ENCODE measurements around the gene TMEM245.
"Not testable (repeated sequence)": the region's sequence is repeated elsewhere in the genome, so short reads cannot be mapped to it uniquely, and the experiment has no call there.

DNA sequence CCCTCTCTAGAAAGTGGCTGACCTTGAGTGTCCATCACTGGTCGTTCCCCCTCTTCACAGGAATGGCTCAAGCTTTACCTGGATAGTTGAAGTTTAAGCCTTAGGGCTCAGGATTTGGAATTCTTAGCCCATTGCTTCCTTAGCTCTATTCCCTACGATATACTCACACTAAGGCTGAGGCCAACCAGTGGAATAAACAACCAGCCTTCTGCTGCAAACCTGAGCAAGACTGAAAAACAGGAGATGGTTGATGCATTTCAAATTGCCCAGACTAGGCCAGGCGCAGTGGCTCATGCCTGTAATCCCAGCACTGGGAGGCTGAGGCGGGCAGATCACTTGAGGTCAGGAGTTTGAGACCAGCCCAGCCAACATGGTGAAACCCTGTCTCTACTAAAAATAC is 6.9 kb upstream of the TMEM245 start:
- TF ChIP-seq, protein P1, sequence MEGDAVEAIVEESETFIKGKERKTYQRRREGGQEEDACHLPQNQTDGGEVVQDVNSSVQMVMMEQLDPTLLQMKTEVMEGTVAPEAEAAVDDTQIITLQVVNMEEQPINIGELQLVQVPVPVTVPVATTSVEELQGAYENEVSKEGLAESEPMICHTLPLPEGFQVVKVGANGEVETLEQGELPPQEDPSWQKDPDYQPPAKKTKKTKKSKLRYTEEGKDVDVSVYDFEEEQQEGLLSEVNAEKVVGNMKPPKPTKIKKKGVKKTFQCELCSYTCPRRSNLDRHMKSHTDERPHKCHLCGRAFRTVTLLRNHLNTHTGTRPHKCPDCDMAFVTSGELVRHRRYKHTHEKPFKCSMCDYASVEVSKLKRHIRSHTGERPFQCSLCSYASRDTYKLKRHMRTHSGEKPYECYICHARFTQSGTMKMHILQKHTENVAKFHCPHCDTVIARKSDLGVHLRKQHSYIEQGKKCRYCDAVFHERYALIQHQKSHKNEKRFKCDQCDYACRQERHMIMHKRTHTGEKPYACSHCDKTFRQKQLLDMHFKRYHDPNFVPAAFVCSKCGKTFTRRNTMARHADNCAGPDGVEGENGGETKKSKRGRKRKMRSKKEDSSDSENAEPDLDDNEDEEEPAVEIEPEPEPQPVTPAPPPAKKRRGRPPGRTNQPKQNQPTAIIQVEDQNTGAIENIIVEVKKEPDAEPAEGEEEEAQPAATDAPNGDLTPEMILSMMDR (conservative IDR thresholded peaks at IDR 0.05) = not testable (repeated sequence)
- not testable (repeated sequence) for TF ChIP-seq EZH2 (IDR thresholded peaks at IDR 0.05; ENCODE audit: low read depth)

All from PC-9 (cell line).